HEK293 (cell line): ENCODE results near the gene SPHK1.

Experiments used
- CTCF ChIP-seq: fragments of 450-650 bp; formaldehyde crosslinking; IDR thresholded peaks from 2 replicates; pipeline ENCODE4 v1.5.1; 2016; ENCODE audit warnings: missing biosample characterization, missing genetic modification characterization
- PATZ1 ChIP-seq: fragments of 450-650 bp; formaldehyde crosslinking; IDR thresholded peaks from 2 replicates; pipeline ENCODE4 v1.5.1; 2016; ENCODE audit warnings: missing biosample characterization, missing genetic modification characterization
- SP3 ChIP-seq: fragments of 450-650 bp; formaldehyde crosslinking; IDR thresholded peaks from 2 replicates; pipeline ENCODE4 v1.5.1; 2016; ENCODE audit warnings: missing biosample characterization, missing genetic modification characterization
- ZBTB6 ChIP-seq: fragments of 450-650 bp; formaldehyde crosslinking; IDR thresholded peaks from 2 replicates; pipeline ENCODE4 v1.5.1; 2017; ENCODE audit warnings: missing biosample characterization, missing genetic modification characterization
- ZNF155 ChIP-seq: fragments of 450-650 bp; formaldehyde crosslinking; IDR thresholded peaks from 2 replicates; pipeline ENCODE4 v1.5.1; 2016; ENCODE audit warnings: missing biosample characterization, missing genetic modification characterization
- ZNF558 ChIP-seq: fragments of 450-650 bp; formaldehyde crosslinking; IDR thresholded peaks from 2 replicates; pipeline ENCODE4 v1.5.1; 2016; ENCODE audit warnings: missing biosample characterization, missing genetic modification characterization
- ZNF677 ChIP-seq: fragments of 450-650 bp; IDR thresholded peaks from 2 replicates; pipeline ENCODE4 v1.5.0; 2018; ENCODE audit warnings: missing biosample characterization, mild to moderate bottlenecking, missing genetic modification characterization, moderate library complexity
- ZNF785 ChIP-seq: fragments of 450-650 bp; formaldehyde crosslinking; IDR thresholded peaks from 2 replicates; pipeline ENCODE4 v1.5.1; 2016; ENCODE audit warnings: missing biosample characterization, missing genetic modification characterization

GRCh38 chr17:76419576-76420260 is 35.3 kb downstream of the SPHK1 start:
- TF ChIP-seq CTCF (tag by site-specific recombination), result no peak
- no peak for TF ChIP-seq ZNF155
- TF ChIP-seq ZNF558, result no peak
- TF ChIP-seq SP3 (tag by site-specific recombination), result no peak
- TF ChIP-seq PATZ1 (tag by site-specific recombination), result no peak
- TF ChIP-seq ZBTB6 (tag by site-specific recombination), result no peak
- no peak for TF ChIP-seq ZNF785 (tag by site-specific recombination)
- no peak for TF ChIP-seq ZNF677
